NT2/D1 (cell line): ENCODE data around the gene CCDC188.

Experiments used
- SUZ12 ChIP-seq: IDR thresholded peaks from 2 replicates; pipeline ENCODE4 v1.6.1; 2011; ENCODE audit not compliant: insufficient read length, insufficient read depth; ENCODE audit errors: extremely low read depth
- YY1 ChIP-seq: IDR thresholded peaks from 2 replicates; pipeline ENCODE4 v1.6.1; 2011; ENCODE audit not compliant: insufficient read length, insufficient read depth
- ZNF274 ChIP-seq: IDR thresholded peaks from 2 replicates; pipeline ENCODE4 v1.6.1; 2011; ENCODE audit warnings: mild to moderate bottlenecking, low read depth, low read length

DNA sequence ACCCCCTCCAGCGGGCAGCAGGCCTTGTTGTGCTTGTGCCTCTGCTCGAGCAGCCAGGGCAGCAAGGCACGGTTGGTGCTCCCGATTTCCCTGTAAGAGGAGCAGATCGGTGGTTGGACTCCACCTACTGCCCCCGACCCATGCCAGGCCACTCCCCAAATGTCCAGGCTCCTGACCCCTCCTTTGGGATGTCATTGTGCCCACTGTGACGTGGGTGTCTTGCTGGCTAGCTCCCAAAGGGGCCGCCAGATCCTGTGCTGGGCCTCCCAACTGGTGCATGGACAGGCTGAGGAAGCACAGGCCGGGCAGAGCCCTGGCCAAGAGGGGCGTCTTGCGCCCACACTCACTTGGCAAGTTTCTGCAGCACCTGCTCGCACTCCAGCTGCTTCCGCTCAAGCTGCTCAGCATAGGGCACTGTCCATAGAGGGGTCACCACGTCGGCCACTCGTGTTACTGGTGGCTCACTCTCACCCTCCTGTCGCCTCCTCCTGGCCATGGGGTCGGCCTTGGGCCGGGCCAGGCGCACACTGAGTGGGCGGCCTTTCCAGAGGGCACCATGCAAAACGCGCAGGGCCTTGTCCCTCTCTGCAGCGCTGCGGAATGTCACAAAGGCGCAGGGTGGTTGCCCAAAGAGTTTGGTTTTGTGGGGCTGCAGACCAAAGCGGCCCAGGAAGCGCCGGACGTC is 35.0 kb downstream of the CCDC188 start, which contains the start of gene RANBP1:
- TF ChIP-seq SUZ12 = no peak
- no peak for TF ChIP-seq YY1
- TF ChIP-seq ZNF274 = no peak
